Mucosa of stomach (tissue), 1 donor: Measurements from ENCODE around the gene RSF1.

ENCODE experiments used
- H3K27me3 ChIP-seq: one replicate; pipeline ENCODE4 v1.7.0; 2013; ENCODE audit warnings: mild to moderate bottlenecking, low read length; ENCODE audit not compliant: control insufficient read depth, insufficient read depth
- H3K36me3 ChIP-seq: one replicate; pipeline ENCODE4 v1.7.0; 2013; ENCODE audit warnings: low read length; ENCODE audit not compliant: control insufficient read depth, insufficient read depth
- H3K4me1 ChIP-seq: one replicate; pipeline ENCODE4 v1.7.0; 2013; ENCODE audit warnings: mild to moderate bottlenecking, low read length; ENCODE audit not compliant: control insufficient read depth, insufficient read depth
- H3K4me3 ChIP-seq: one replicate; pipeline ENCODE4 v1.7.0; 2013; ENCODE audit warnings: low read length
- H3K9ac ChIP-seq: one replicate; pipeline ENCODE4 v1.7.0; 2013; ENCODE audit warnings: mild to moderate bottlenecking, low read length, moderate library complexity
- H3K9me3 ChIP-seq: one replicate; pipeline ENCODE4 v1.7.0; 2013; ENCODE audit warnings: mild to moderate bottlenecking, low read length, moderate library complexity; ENCODE audit not compliant: control insufficient read depth
- donor health status: Pancreatic carcinoma.

RSF1 gene

GRCh38 chr11:77776455-77776854, 44.1 kb downstream of the RSF1 start:
- Histone ChIP-seq H3K4me3 (no peak overlapping the region), H3K9ac (no peak overlapping the region), H3K36me3 (no peaks in the 10 kb centered on the region), H3K9me3 (no peaks in the 10 kb centered on the region), H3K27me3 (no peaks in the 10 kb centered on the region), H3K4me1 (no peaks in the 10 kb centered on the region)

GRCh38 chr11:77775936-77776335, 44.6 kb downstream of the RSF1 start:
- Histone ChIP-seq H3K9ac (no peak overlapping the region), H3K4me1 (peaks cover 4% of the 10 kb centered on the region), H3K36me3 (no peaks in the 10 kb centered on the region), H3K9me3 (no peaks in the 10 kb centered on the region), H3K27me3 (no peaks in the 10 kb centered on the region), H3K4me3 (no peak overlapping the region)

GRCh38 chr11:77771135-77771534, 49.4 kb downstream of the RSF1 start:
- Histone ChIP-seq H3K9ac (no peak overlapping the region), H3K9me3 (no peaks in the 10 kb centered on the region), H3K4me1 (peaks cover 8% of the 10 kb centered on the region), H3K36me3 (no peaks in the 10 kb centered on the region), H3K27me3 (no peaks in the 10 kb centered on the region), H3K4me3 (no peak overlapping the region)

- Histone ChIP-seq H3K4me1 (peaks cover 8% of the 10 kb centered on the region), H3K36me3 (no peaks in the 10 kb centered on the region), H3K27me3 (no peaks in the 10 kb centered on the region), H3K9ac (no peak overlapping the region), H3K9me3 (no peaks in the 10 kb centered on the region), H3K4me3 (no peak overlapping the region)
These were observed 49.9 kb downstream of the RSF1 start for GRCh38 chr11:77770629-77771028.

- Histone ChIP-seq H3K27me3 (no peaks in the 10 kb centered on the region), H3K36me3 (no peaks in the 10 kb centered on the region), H3K9me3 (no peaks in the 10 kb centered on the region), H3K4me3 (no peak overlapping the region), H3K9ac (no peak overlapping the region), H3K4me1 (no peaks in the 10 kb centered on the region)
These were observed 58.1 kb downstream of the RSF1 start for GRCh38 chr11:77762426-77762825.

- Histone ChIP-seq H3K4me1 (no peaks in the 10 kb centered on the region), H3K4me3 (no peak overlapping the region), H3K27me3 (no peaks in the 10 kb centered on the region), H3K9me3 (no peaks in the 10 kb centered on the region), H3K36me3 (no peaks in the 10 kb centered on the region), H3K9ac (no peak overlapping the region)
These were observed 59.0 kb downstream of the RSF1 start for GRCh38 chr11:77761491-77761890.

- no peak overlapping the region for H3K4me3 ChIP-seq
- H3K27me3 ChIP-seq = no peaks in the 10 kb centered on the region
- H3K4me1 ChIP-seq = no peaks in the 10 kb centered on the region
- H3K9ac ChIP-seq = no peak overlapping the region
- H3K36me3 ChIP-seq = no peaks in the 10 kb centered on the region
- H3K9me3 ChIP-seq = no peaks in the 10 kb centered on the region
These were observed 62.2 kb downstream of the RSF1 start for GRCh38 chr11:77758331-77758730.

GRCh38 chr11:77753230-77753629, 67.3 kb downstream of the RSF1 start:
- Histone ChIP-seq H3K9ac (no peak overlapping the region), H3K4me3 (no peak overlapping the region), H3K9me3 (no peaks in the 10 kb centered on the region), H3K4me1 (peaks cover 7% of the 10 kb centered on the region), H3K27me3 (no peaks in the 10 kb centered on the region), H3K36me3 (no peaks in the 10 kb centered on the region)

GRCh38 chr11:77752516-77752915, 68.0 kb downstream of the RSF1 start:
- Histone ChIP-seq H3K27me3 (no peaks in the 10 kb centered on the region), H3K9ac (no peak overlapping the region), H3K4me1 (peaks cover 7% of the 10 kb centered on the region), H3K36me3 (no peaks in the 10 kb centered on the region), H3K4me3 (no peak overlapping the region), H3K9me3 (no peaks in the 10 kb centered on the region)

GRCh38 chr11:77750394-77751156, 69.9 kb downstream of the RSF1 start:
- Histone ChIP-seq H3K4me3 (no peak overlapping the region), H3K9ac (no peak overlapping the region), H3K4me1 (peaks cover 7% of the 10 kb centered on the region), H3K36me3 (no peaks in the 10 kb centered on the region), H3K9me3 (no peaks in the 10 kb centered on the region), H3K27me3 (no peaks in the 10 kb centered on the region)

GRCh38 chr11:77749232-77749631, 71.3 kb downstream of the RSF1 start:
- H3K4me1 ChIP-seq = peaks cover 7% of the 10 kb centered on the region
- H3K9me3 ChIP-seq = no peaks in the 10 kb centered on the region
- H3K4me3 ChIP-seq = no peak overlapping the region
- H3K27me3 ChIP-seq = no peaks in the 10 kb centered on the region
- H3K36me3 ChIP-seq = no peaks in the 10 kb centered on the region
- H3K9ac ChIP-seq = no peak overlapping the region

GRCh38 chr11:77748266-77748665, 72.3 kb downstream of the RSF1 start:
- Histone ChIP-seq H3K9ac (no peak overlapping the region), H3K4me1 (peaks cover 7% of the 10 kb centered on the region), H3K9me3 (no peaks in the 10 kb centered on the region), H3K36me3 (no peaks in the 10 kb centered on the region), H3K27me3 (no peaks in the 10 kb centered on the region), H3K4me3 (no peak overlapping the region)
